Left lobe of liver (tissue), 2 donors: ENCODE data around the gene KLRC1. TPM values are rescaled to one million over a fixed set of nuclear protein-coding genes. Genes with fewer than 3 reads are reported as not detected.
"Not testable (repeated sequence)": the region's sequence is repeated elsewhere in the genome, so short reads cannot be mapped to it uniquely, and the experiment has no call there.

Source experiments
- ATAC-seq: fragments of 200-7000 bp; cut with Tn5 transposase; one replicate; pipeline ENCODE4 v1.9.1; 2020; ENCODE audit warnings: mild to moderate bottlenecking, moderate library complexity
- DNase-seq: peaks from one replicate; pipeline ENCODE4 v3.0.0-alpha.2; 2020; ENCODE audit warnings: low spot score
- total RNA-seq: library from RNA; stranded (reverse); gene quantifications from one replicate; pipeline ENCODE4 v1.2.1, GENCODE V29; 2021
- donor health status: DM: no; HTN: no; CAD: no; lungs with moderate emphysema.
- donor health status: DM: no; HTN: yes; CAD: no.

The KLRC1 gene
- total RNA-seq, result not detected

DNA sequence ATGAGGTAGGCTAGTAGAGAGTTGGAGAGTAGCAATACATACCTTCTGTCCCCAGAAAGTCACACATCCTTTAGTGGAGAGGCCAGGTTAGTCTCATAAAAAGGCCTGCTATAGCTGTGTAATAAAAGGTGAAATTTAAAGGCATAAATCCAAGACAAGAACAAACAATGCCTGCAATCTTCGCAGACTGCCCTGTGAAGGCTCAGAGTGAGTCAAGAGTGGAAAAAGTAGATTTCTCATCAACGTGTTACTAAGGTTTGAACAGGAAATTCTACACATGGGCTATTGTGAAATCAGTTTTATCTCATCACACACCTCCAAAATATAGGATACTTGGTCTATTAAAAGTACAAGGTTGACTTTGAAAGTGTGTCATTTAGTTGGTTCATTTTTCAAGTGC is at the start of gene KLRC1:
Gene KLRC1 (minus strand): TSS at position 222 of the 400 bp plus-strand sequence. CDS start 2,221 bp downstream, outside the sequence.
- DNase-seq (no peak), ATAC-seq (no peak)

DNA sequence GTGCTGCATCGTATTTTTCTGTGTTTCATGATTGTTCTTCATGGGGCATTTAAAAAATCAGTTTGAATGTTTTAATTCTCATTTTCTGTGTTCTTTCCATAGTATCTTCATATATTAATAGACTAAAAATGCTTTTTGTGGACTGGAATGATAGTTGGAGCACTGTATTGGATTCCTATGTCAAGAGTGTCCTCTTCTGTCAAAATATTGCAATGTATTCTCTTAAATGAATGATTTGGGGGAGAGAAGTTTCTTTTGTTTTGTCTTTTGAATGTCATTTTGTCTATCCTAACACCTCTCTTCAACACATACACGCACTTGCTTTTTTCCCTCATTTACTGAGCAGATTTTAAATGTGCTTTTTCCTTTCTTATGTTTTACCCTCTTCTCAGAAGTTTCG is 47.9 kb upstream of the KLRC1 start:
- DNase-seq (no peak), ATAC-seq (no peak)

DNA sequence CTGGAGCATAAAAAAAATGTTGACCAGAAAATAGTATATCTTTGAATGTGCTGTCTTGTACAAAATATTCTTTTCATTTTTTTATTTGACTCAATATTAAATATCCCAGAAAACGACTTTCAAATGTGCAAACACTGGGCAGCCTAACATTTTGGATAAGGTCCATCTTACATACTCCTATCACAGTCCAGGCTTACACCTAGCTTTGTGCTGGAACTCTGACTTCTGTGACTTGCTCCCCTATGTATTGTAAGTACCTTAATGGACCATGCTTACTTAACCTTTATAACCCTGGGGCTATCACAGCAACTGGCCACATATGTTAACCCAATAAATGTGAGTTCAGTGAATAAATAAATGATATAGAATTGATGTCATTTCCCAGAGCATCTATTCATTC is 44.9 kb upstream of the KLRC1 start:
- ATAC-seq, result no peak

DNA sequence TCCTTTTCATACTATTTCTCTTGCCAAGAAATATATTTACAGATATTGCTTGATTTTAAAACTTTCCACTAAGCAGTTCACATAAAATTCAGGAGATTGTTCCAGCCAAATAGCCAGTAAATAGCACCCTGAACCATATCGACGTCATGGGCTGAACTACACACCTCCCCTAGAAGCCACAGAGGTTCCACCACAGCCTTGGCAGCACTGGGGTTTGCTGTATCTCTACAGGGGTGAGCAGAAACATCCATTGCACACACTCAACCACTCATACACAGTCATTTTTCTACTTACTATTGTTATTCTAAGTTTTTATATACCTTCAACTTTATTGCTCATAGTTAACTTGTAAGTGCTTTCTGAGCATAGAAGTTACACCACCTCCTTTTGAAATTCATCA is 44.4 kb upstream of the KLRC1 start:
- no peak for DNase-seq
- ATAC-seq, result no peak

More for the DNA sequence above, 44.9 kb upstream of the KLRC1 start:
- DNase-seq, result no peak

DNA sequence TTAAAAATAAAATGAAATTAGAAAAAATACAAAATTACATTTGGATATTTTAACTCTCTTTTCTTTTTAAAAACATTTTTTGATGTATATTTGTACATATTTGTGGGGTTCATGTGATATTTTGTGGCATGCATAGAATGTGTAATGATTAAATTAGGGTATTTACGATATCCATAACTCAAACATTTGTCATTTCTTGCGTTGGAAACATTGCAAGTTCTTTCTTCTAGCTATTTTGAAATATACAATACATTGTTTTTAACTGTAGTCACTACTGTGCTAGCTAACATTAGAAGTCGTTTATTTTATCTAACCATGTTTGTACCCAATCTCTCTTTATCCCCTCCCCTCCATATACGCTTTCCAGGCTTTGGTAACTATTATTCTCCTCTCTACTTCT is 38.6 kb upstream of the KLRC1 start:
- no peak for DNase-seq
- ATAC-seq, result no peak

DNA sequence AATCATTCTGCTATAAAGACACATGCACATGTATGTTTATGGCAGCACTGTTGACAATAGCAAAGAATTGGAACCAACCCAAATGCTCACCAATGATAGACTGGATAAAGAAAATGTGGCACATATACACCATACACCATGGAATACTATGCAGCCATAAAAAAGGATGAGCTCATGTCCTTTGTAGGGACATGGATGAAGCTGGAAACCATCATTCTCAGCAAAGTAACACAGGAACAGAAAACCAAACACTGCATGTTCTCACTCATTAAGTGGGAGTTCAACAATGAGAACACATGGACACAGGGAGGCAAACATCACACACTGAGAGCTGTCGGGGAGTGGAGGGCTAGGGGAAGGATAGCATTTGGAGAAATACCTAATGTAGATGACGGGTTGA is 34.2 kb upstream of the KLRC1 start:
- not testable (repeated sequence) for DNase-seq, ATAC-seq

DNA sequence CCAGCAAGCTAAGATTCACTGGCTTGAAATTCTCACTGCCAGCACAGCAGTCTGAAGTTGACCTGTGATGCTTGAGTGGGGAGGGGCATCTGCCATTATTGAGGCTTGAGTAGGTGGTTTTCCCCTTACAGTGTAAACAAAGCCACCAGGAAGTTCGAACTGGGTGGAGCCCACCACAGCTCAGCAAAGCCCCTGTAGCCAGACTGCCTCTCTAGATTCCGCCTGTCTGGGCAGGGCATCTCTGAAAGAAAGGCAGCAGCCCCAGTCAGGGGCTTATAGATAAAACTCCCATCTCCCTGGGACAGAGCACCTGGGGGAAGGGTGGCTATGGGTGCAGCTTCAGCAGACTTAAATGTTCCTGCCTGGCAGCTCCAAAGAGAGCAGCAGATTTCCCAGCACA is 28.7 kb upstream of the KLRC1 start:
- ATAC-seq, DNase-seq: not testable (repeated sequence)

DNA sequence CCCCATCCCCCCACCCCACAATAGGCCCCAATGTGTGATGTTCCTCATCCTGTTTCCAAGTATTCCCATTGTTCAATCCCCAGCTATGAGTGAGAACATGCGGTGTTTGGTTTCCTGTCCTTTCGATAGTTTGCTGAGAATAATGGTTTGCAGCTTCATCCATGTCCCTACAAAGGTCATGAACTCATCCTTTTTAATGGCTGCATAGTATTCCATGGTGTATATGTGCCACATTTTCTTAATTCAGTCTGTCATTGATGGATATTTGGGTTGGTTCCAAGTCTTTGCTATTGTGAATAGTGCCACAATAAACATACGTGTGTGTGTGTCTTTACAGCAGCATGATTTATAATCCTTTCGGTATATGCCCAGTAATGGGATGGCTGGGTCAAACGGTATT is 19.6 kb upstream of the KLRC1 start:
- not testable (repeated sequence) for DNase-seq, ATAC-seq

DNA sequence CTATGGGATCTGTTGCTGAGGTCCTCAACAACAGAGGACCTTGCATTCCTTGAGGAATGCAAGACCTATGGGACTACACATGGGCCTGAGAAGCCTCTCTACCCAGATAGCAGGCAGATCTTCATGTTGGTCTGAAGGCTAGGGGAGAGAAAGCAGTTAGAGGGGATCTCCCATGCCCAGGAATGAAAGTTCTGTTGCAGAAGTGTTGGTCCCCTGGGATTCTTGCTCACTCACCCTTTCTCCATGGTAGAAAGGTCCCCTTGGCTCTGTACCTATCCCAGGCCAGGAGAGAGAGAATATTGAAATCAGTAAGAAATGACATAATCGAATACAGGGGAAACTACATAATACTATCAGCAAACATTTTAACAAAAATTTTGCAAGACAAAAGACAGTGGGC is 16.5 kb upstream of the KLRC1 start:
- DNase-seq (no peak), ATAC-seq (no peak)

DNA sequence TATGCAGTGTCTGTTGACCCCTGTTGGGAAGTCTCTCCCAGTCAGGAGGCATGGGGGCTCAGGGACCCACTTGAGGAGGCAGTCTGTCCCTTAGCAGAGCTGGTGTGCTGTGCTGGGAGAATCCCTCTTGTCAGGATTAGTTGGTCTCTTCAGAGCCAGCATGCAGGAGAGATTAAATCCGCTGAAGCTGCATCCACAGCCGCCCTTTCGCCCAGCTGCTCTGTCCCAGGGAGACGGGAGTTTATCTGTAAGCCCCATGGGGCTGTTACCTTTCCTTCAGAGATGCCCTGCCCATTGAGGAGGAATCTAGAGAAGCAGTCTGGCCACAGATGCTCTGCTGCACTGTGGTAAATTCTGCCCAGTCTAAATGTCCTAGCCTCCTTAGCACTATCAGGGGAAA is 13.1 kb upstream of the KLRC1 start:
- no peak for ATAC-seq
- no peak for DNase-seq

DNA sequence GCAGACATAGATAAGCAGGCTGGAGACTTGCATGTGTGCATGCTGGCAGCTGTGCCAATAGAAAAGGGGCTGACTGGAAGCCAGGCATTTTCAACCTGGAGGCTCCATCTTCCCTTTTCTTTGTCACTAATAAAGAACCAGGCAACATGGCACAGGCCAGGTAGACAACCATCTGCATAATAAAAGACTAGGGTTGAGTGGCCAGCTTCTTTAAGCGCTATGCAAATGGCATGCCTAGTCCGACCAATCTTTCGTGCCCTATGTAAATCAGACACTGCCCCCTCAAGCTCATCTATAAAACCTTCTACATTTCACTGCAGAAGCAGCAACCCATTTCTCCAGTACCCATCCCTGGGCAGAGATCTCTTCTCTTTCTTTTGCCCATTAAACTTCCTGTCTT is 4.6 kb upstream of the KLRC1 start:
- ATAC-seq, result no peak
- no peak for DNase-seq

DNA sequence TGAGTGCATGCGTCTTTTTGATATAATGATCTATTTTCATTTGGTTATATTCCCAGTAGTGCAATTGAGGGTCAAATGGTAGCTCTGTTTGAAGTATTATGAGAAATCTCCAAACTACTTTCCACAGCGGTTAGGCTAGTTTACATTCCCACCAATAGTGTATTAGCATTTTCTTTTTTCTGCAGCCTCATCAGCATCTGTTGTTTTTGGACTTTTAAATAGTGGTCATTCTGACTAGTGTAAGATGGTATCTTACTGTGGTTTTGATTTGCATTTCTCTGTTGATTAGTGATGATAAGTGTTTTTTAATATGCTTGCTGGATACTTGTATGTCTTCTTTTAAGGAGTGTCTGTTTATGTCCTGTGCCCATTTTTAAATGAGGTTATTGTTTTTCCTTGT is 3.7 kb upstream of the KLRC1 start:
- DNase-seq, result no peak
- ATAC-seq, result no peak

DNA sequence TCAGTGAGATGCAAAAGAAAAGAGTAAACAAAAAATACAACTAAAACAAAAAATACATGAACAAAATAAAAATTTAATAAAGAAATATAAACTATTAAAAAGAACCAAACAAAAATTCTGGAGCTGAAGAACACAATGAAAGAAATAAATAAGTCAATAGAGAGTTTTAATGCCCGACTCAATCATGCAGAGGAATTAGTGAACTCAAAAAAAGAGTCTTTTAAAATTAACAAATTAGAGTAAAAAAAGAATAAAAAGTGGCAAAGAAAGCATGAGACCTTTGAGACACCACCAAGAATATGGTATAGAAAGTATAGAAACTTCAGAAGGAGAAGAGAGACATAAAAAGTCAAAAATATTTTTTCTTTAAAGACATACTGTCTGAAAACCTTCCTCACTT is 2.6 kb upstream of the KLRC1 start:
- no peak for ATAC-seq
- no peak for DNase-seq

DNA sequence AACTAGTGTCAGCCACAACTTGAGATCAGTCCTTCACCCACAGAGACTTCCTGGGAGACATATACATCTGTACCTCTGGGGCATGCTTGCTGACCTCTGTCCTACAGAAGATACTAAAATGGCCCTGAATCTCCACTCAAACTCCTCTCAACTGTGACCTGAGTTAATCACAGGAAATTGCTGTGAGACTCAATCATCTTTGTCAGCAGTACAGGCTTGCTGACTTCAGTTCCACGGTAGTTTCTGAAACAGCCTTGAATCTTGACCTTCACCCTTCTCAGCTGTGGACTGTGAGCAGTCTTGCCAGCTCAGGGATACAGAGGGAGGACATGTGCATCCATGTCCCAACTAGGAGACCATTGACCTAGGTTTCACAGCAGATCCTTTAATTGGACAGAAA is 1.4 kb upstream of the KLRC1 start:
- ATAC-seq (no peak), DNase-seq (no peak)

DNA sequence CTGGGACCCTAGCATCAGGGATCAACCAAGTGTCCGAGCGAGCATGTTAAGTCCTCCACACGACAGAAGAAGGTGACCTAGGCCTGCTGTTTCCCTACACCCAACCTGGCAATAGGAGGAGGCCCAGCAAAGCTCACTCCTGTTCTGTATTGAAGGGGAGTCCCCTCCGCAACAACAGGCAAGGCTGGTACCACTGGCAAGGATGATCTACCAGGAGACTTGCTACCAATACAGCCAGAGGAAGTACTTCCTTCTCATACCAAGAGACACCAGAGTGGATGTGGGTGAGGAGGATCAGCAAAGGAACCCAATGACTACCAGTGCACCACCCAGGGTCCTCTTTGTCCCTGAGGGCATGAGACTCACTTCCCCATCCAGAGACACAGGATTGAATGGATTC is 4.9 kb downstream of the KLRC1 start:
- ATAC-seq, result no peak
- no peak for DNase-seq

DNA sequence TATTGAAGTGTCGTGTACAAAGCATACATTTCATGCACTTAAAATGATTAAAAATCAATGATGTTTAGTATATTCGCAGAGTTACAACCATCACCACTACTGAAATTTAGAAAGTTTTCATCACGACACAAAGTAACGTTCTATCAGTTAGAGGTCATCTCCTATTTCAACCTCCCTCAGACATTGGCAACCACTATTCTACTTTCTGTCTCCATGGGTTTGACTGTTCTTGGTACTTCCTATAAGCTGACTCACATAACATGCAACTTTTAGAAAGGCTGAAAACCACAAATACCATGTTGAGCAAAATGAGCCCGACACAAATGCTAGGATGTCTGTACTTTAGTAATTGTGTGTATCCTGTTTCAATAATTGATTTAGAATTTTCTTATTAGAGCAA is 7.1 kb downstream of the KLRC1 start:
- ATAC-seq, result not testable (repeated sequence)

DNA sequence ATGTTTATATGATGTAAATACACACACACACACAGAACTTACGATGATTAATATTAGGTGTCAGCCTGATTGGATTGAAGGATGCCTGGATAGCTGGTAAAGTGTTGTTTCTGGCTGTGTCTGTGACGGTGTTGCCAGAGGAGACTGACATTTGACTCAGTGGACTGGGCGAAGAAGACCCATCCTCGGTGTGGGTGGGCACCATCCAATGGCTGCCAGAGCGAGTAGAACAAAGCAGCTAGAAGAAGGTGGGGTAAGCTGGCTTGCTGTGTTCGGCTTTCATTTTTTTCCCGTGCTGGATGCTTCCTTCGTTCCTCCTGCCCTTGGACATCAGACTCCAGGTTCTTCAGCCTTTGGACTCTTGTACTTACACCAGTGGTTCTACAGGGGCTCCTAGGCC is 12.0 kb downstream of the KLRC1 start:
- not testable (repeated sequence) for DNase-seq, ATAC-seq

More for the DNA sequence above, 7.1 kb downstream of the KLRC1 start:
- not testable (repeated sequence) for DNase-seq

DNA sequence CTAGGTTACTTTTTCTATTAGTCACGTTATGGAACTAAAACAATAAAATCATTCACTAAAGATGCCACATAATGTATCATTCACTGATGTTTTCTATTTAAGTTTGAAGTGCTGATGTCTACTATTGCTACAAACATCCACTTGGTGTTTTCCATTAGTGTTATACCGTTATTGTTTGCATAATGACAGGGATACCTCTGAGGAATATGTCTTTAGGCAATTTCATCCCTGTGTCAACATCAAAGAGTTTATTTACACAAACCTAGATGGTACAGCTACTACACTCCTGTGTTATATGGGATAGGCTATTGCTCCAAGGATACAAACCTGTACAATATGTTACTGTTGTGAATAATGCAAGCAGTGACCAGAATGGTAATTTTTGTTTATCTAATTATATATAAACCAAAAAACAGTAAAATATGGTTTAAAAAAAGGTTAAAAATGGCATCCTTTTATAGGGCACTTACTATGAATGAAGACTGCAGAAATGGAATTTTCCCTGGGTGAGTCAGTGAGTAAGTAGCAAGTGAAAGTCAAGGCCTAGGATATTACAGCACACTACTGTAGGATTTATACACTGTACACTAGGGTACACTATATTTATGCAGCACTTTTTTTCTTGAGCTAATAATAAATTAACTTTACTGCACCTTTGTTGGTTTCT is 13.4 kb downstream of the KLRC1 start:
- not testable (repeated sequence) for ATAC-seq, DNase-seq

DNA sequence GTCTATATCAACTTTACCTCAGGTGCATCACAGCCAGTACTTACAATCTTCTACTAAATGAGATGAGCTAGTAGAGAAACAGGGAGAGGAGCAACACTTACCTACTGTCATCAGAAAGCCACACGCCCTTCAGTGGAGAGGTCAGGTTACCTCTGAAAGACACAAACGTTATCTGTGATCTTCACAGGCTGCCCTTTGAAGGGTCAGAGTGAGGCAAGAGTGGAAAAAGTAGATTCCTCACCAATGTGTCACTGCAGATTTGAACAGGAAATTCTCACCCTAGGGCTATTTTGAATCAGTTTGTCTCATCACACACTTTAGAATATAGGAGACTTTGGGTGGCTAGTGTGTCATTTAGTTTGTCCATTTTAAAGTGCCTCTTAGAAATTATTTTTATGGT is 15.6 kb downstream of the KLRC1 start:
- not testable (repeated sequence) for DNase-seq, ATAC-seq

DNA sequence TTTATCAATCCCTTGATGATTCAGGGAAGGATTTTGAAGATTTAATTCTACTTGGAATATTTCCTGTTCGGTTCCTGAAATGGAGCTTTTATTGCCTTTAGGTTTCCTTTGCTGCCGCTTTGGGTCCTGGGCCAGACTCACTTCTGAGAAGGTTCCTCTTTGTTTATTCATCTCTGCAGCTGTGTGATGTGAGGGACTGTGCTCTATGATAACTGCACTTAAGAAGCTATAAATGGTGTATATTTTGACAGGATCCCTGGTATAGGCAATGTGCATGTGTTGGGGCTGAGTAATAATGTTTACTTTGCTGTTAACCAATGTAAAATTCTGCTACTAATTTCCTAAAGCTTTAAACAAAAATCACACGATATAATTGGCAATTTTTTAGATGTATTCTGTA is 17.4 kb downstream of the KLRC1 start, which contains the start of gene KLRC2:
Gene KLRC2 (minus strand): TSS at position 195 of the 400 bp plus-strand sequence. CDS start 24 bp downstream, at position 171.
- DNase-seq, ATAC-seq: not testable (repeated sequence)

DNA sequence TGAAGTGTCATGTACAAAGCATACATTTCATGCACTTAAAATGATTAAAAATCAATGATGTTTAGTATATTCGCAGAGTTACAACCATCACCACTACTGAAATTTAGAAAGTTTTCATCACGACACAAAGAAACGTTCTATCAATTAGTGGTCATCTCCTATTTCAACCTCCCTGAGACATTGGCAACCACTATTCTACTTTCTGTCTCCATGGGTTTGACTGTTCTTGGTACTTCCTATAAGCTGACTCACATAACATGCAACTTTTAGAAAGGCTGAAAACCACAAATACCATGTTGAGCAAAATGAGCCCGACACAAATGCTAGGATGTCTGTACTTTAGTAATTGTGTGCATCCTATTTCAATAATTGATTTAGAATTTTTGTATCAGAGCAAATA is 22.6 kb downstream of the KLRC1 start:
- ATAC-seq, DNase-seq: not testable (repeated sequence)

DNA sequence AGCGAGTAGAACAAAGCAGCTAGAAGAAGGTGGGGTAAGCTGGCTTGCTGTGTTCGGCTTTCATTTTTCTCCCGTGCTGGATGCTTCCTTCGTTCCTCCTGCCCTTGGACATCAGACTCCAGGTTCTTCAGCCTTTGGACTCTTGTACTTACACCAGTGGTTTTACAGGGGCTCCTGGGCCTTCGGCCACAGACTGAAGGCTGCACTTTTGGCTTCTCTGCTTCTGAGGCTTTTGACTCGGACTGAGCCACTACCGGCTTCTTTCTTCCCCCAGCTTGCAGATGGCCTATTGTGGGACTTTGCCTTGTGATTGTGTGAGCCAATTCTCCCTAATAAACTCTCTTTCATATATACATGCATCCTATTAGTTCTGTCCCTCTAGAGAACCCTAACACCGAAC is 27.2 kb downstream of the KLRC1 start:
- not testable (repeated sequence) for DNase-seq, ATAC-seq
